ENCODE results near the gene ANO3.

Gene ANO3

GRCh38 chr11:26649884-26650283, 318.0 kb downstream of the ANO3 start:
- peak; percentile 23 for DNase-seq

GRCh38 chr11:26651916-26652315, 320.0 kb downstream of the ANO3 start:
- DNase-seq: no peak

- DNase-seq: no peak
These were observed 323.4 kb downstream of the ANO3 start for GRCh38 chr11:26655287-26655686.

GRCh38 chr11:26662916-26663315, 331.0 kb downstream of the ANO3 start:
- no peak for DNase-seq

- DNase-seq: no peak
These were observed 333.1 kb downstream of the ANO3 start for GRCh38 chr11:26665036-26665435.

GRCh38 chr11:26665946-26666345, 334.0 kb downstream of the ANO3 start:
- DNase-seq: no peak

GRCh38 chr11:26675233-26675928, 343.5 kb downstream of the ANO3 start:
- DNase-seq: no peak

GRCh38 chr11:26676641-26677040, 344.7 kb downstream of the ANO3 start:
- no peak for DNase-seq

- no peak for DNase-seq
These were observed 345.6 kb downstream of the ANO3 start for GRCh38 chr11:26677566-26677965.

- DNase-seq: no peak
These were observed 355.4 kb downstream of the ANO3 start for GRCh38 chr11:26687351-26687750.

- no peak for DNase-seq
These were observed 356.8 kb downstream of the ANO3 start for GRCh38 chr11:26688701-26689100.

GRCh38 chr11:26696330-26696729, 364.4 kb downstream of the ANO3 start:
- no peak for DNase-seq

- DNase-seq: no peak
These were observed 366.3 kb downstream of the ANO3 start for GRCh38 chr11:26698224-26698623.

GRCh38 chr11:26700574-26701235, 368.8 kb downstream of the ANO3 start:
- no peak for DNase-seq

GRCh38 chr11:26702406-26702805, 370.5 kb downstream of the ANO3 start:
- DNase-seq: no peak

- DNase-seq: no peak
These were observed 371.7 kb downstream of the ANO3 start for GRCh38 chr11:26703411-26704191.

GRCh38 chr11:26704249-26704648, 372.3 kb downstream of the ANO3 start:
- DNase-seq: no peak

- no peak for DNase-seq
These were observed 374.3 kb downstream of the ANO3 start for GRCh38 chr11:26706181-26706580.

- DNase-seq: no peak
These were observed 377.0 kb downstream of the ANO3 start for GRCh38 chr11:26708736-26709456.

- no peak for DNase-seq
These were observed 378.6 kb downstream of the ANO3 start for GRCh38 chr11:26710489-26710888.

GRCh38 chr11:26712497-26712896, 380.6 kb downstream of the ANO3 start:
- no peak for DNase-seq

Measured in stimulated activated CD8-positive, alpha-beta memory T cell treated with anti-CD3 and anti-CD28 coated beads, Interleukin-4, amount 100 ng/mL, for 48 hours (primary cell).